ENCODE measurements around the gene DYDC2. TPM values are rescaled to one million over a fixed set of nuclear protein-coding genes. Genes with fewer than 3 reads are reported as not detected.

DYDC2 gene
- total RNA-seq, 2 experiments from 2014 or later = not detected

- Histone ChIP-seq H3K79me2 (ENCODE audit: insufficient read depth, low read depth, low read length) (no peaks in the 10 kb centered on the region), H3K4me2 (ENCODE audit: low read length) (no peak overlapping the region), H2AFZ (ENCODE audit: low read length) (no peak overlapping the region), H3K9me2 (ENCODE audit: insufficient read depth, low read length) (no peaks in the 10 kb centered on the region), H4K20me1 (ENCODE audit: insufficient read depth, low read length) (no peaks in the 10 kb centered on the region), H3K4me3 (ENCODE audit: low read depth, low read length, poor library complexity, severe bottlenecking) (no peak overlapping the region), H3K27ac (ENCODE audit: low read depth, low read length, poor library complexity, severe bottlenecking) (no peak overlapping the region), H3K9me3 (ENCODE audit: low read length) (peaks cover 7% of the 10 kb centered on the region; the same call in 1 of the 2 replicates), H3K4me1 (ENCODE audit: insufficient read depth, low read length, poor library complexity, severe bottlenecking) (no peaks in the 10 kb centered on the region), H3K36me3 (ENCODE audit: insufficient read depth, low read length) (no peaks in the 10 kb centered on the region)
- BruUV-seq (replicated peaks) = no TSS peak
- DNase-seq (ENCODE audit: low spot score) = no peak
- intact Hi-C loops (cut with micrococcal nuclease; ENCODE audit: unreplicated experiment) = no loop called here
- TF ChIP-seq EZH2phosphoT487 (IDR thresholded peaks at IDR 0.05; ENCODE audit: borderline replicate concordance, low read depth, low read length) (no peak), CTCF (conservative IDR thresholded peaks at IDR 0.05; ENCODE audit: low read length) (no peak)
- CTCF ChIA-PET (ENCODE audit: unreplicated experiment) = no interaction called here
- POLR2A ChIA-PET = interaction anchor here (0.7 to 1.0 kb wide), 3 partner anchors 18 to 236 kb away, joined by 3 to 4 read pairs (median 3); no protein-coding TSS in a partner anchor
These were observed 16.1 kb downstream of the DYDC2 start for GRCh38 chr10:80372675-80373074.

GRCh38 chr10:80373502-80373901 lies 16.9 kb downstream of the DYDC2 start:
- CTCF ChIA-PET (ENCODE audit: unreplicated experiment) = no interaction called here
- H3K9me2 ChIP-seq (ENCODE audit: insufficient read depth, low read length) = no peaks in the 10 kb centered on the region

More at GRCh38 chr10:80373502-80373901, 16.9 kb downstream of the DYDC2 start:
- DNase-seq (ENCODE audit: low spot score) = no peak
- POLR2A ChIA-PET = interaction anchor here (1.0 kb wide), 2 partner anchors 19 to 235 kb away, joined by 3 to 4 read pairs; no protein-coding TSS in a partner anchor
- no TSS peak for BruUV-seq (replicated peaks)
- Histone ChIP-seq H3K4me1 (ENCODE audit: insufficient read depth, low read length, poor library complexity, severe bottlenecking) (no peaks in the 10 kb centered on the region), H3K4me2 (ENCODE audit: low read length) (no peak overlapping the region), H3K36me3 (ENCODE audit: insufficient read depth, low read length) (no peaks in the 10 kb centered on the region), H3K79me2 (ENCODE audit: insufficient read depth, low read depth, low read length) (no peaks in the 10 kb centered on the region), H4K20me1 (ENCODE audit: insufficient read depth, low read length) (no peaks in the 10 kb centered on the region), H2AFZ (ENCODE audit: low read length) (no peak overlapping the region), H3K4me3 (ENCODE audit: low read depth, low read length, poor library complexity, severe bottlenecking) (no peak overlapping the region), H3K27ac (ENCODE audit: low read depth, low read length, poor library complexity, severe bottlenecking) (no peak overlapping the region), H3K9me3 (ENCODE audit: low read length) (no peaks in the 10 kb centered on the region)
- intact Hi-C loops (cut with micrococcal nuclease; ENCODE audit: unreplicated experiment) = no loop called here
- TF ChIP-seq EZH2phosphoT487 (IDR thresholded peaks at IDR 0.05; ENCODE audit: borderline replicate concordance, low read depth, low read length) (no peak), CTCF (conservative IDR thresholded peaks at IDR 0.05; ENCODE audit: low read length) (no peak)
